NCI-H187 (cell line): ENCODE measurements around the gene FBLL1.
"Not testable (repeated sequence)": the region's sequence is repeated elsewhere in the genome, so short reads cannot be mapped to it uniquely, and the experiment has no call there.

Experiments used
- DNase-seq, 2 experiments: peaks; one replicate each; lab custom pipeline; 2025; lab: John Stamatoyannopoulos, UW

The FBLL1 gene

GRCh38 chr5:168552146-168552545 is 23.0 kb downstream of the FBLL1 start:
- no peak for DNase-seq

DNA sequence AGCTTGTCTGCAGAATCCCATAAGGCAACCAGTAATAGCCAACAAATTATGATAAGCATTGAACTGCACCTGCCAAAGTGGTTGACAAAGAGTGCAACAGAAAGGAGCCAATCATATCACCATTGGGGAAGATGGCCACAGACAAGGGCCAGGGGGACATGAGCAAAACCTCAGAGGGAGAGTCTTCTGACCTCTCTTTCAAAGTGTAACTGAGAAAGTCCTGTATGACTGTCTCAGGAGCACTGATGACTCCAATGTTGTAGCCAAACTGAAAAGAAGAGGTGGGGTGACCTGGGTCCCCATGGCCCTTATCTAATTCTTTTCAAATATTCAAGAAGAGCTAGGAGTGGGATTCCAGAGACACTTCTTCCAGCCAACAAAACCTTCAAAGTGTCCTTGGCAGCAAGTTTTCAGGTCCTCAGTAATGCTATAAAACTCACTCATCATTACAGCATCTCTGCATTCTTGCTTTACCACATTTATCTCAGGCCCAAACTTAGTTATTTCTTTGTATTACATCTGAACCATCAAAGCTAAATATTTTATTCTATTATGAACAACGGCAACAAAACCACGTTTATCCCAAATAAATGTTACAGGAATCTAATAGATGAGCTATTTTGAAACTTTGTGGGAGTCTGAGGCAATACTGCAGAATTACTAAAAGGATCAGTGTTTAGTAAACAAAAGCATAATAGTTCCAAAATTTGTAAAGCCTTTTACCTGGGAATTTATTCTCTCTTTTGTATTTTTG is 24.4 kb downstream of the FBLL1 start:
- no peak for DNase-seq

GRCh38 chr5:168557389-168557788 is 28.3 kb downstream of the FBLL1 start:
- DNase-seq = no peak

GRCh38 chr5:168562279-168562678 is 33.2 kb downstream of the FBLL1 start:
- no peak for DNase-seq

DNA sequence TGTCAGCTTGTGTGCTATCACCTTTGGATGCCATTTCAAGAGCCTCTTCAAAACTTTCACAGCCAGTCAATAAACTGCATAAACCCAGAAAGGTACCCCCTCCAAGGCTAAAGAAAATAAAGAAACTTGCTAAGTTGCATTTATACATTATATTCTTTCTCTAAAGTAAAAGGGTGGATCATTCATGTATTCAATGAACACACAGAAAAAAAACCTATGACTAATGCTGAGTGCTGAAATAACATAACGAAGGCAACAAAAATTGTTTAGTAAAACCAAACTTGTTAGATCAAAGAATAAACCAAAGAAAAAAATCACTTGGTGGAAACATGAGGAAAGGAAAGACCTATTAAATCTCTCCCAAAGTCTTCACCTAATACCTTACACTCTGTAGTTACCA is 34.9 kb downstream of the FBLL1 start:
- DNase-seq = no peak

DNA sequence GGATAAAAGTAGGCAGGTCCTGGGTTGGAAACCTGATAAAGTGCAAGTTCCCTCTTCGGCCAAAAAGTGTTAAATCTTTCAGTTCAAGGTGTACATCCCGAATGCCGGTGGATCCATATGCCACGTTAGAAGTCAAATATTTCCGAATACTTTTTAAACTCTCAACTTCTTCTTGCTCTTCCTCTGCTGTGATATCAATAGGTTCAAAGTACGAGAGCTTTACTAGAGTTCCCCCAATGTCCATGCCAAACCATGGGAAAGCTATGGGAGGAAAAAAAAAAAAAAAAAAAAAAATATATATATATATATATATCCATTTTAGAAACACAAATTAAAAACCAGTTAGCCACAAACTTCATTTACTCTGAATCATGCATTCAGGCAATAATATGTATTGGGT is 39.6 kb downstream of the FBLL1 start:
- no peak for DNase-seq

GRCh38 chr5:168570490-168571328 is 41.6 kb downstream of the FBLL1 start:
- no peak for DNase-seq

GRCh38 chr5:168573663-168574062 is 44.6 kb downstream of the FBLL1 start:
- not testable (repeated sequence) for DNase-seq

DNA sequence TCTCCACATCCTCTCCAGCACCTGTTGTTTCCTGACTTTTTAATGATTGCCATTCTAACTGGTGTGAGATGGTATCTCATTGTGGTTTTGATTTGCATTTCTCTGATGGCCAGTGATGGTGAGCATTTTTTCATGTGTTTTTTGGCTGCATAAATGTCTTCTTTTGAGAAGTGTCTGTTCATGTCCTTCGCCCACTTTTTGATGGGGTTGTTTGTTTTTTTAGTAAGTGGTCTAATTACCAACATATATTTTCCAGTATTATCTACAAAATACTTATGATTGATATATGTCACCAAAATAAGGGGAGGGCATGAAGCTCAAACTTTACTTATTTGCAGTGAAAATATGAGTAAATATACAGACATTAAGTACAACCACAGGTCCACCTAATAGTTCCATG is 45.1 kb downstream of the FBLL1 start:
- DNase-seq = not testable (repeated sequence)

DNA sequence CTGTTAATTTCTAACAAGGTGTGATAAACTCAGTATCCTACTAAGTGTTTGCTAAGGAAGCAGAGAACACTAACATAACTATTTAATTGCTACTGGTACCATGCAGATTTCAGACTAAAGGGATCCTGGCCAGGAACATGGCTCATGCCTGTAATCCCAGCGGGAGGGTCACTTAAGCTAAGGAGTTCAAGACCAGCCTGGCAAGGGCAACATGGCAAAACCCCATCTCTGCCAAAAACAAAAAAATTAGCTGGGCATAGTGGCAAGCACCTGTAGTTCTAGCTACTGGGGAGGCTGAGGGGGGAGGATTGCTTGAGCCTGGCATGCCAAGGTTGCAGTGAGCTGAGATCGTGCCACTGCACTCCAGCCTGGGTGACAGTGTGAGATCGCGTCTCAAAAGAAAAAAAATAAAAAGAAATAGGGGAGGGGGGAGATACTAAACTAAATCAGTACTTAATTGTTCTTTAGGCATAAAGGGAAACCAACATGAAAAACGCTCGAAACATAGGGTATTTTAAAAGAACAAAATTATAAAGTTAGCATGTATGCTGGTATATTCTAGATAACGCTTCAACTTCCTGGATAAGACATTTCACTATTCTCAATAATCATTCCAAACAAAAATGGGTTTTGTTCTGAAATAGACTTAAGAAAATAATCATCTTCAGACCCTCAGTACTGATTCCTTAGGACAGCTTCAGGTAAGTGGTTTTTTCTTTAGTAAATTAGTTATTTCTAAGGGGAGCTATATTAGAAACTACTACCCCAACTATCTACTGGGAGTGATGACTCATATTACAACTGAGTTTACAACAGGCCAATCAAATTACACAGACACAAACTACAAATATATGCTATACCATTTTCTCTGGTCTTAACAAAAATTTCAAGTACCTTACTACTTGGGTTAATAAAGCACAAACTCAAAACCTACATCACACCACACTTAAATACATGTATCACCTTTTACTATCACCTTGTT is 46.6 kb downstream of the FBLL1 start:
- DNase-seq = no peak

GRCh38 chr5:168578006-168578405 is 48.9 kb downstream of the FBLL1 start:
- no peak for DNase-seq

DNA sequence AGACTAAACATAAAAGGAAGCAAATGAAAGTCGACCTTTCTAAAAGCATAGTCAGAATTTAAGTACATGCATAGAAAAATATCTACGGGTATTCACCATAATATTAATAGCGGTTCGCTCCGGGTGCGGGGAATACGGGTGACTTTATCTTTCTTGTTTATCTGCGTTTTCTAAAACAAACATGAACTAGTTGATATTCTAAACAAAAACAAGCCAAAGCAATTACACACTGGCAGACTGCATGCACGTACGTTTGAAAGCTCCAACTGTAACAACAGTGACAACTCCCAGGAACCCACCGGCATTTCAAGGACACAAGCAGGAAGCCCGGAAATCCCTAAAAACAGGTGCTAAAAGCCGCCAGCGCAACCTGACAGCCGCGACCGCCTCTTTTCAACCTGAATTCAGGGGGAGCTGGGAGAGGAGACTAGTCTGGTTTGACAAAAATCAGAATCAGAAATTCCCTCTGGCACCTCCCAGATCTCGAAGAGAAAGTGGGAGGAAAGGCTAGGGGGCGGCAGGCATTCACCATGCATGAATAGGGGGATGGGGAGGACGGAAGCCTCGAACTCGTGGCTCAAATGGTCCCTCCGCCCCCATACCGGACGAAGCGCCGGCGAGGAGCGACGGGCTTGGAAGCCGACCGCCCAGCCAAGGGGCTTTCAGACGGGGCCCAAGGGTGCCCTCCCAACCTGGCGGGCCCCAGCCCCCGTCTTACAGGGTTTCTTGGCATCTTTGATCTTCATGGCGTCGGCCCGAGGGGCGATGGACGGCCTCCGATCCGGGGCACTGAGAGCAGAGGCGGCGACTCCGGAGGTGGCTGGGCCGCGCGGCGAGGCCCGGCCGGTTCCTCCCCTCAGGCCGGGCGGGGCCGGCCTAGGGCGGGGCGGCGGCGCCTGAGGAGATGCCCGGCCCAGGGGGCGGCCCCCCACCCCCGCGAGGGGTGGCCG is 49.7 kb downstream of the FBLL1 start, which contains the start of gene PANK3:
Gene PANK3, minus strand, starts transcription at position 831 of the 950 bp plus-strand sequence. Its CDS starts 85 bp downstream, at position 746.
- DNase-seq = peak; percentile 3 to 71

DNA sequence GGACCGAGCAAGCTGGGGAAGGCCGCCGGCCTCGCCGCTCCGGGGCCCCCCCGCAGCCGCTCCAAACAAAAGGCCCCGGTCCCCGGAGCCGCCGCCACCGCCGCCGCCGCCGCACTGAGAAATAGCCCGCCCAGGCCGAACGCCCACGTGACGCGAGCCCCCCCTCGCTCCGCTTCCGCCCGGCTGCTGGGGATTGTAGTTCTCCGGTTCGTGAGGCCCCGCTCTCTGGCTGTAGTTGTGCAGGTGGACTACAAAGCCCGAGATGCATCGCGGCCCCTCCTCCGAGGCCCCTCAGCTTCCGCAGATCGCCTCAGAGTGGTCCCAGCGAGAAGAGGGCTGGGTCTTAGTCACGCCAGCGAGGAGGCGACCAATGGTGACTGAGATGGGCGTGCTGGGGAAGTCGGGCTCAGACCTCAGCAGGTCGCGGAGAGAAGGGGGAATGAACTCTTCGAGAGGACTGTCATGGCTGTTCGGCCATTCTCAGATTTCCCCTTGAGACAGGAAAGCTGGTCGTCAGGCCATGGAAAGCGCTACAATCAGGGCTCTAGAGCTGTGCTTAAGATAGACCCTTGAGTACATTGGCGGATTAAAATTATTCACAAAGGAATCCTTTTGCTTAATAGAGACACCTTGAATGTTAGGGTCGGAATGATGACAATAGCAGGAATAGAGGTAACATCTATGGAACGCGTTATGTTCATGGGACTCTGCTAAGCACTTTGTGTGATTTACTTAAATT is 50.6 kb downstream of the FBLL1 start:
- peak; percentile 92 to 97 for DNase-seq

- no peak for DNase-seq
These were observed 51.1 kb downstream of the FBLL1 start for GRCh38 chr5:168580227-168580508.
